PC-9 (cell line): ENCODE data around the gene CDC42BPA.

Experiments used
- CTCF ChIP-seq: fragments of 200-600 bp; sonication (generic); conservative IDR thresholded peaks from 2 replicates; pipeline ENCODE4 v1.6.1; 2017; ENCODE audit warnings: mixed run types, antibody characterized with exemption, mild to moderate bottlenecking, moderate library complexity
- EZH2 ChIP-seq: fragments of 200-600 bp; sonication (generic); IDR thresholded peaks from 2 replicates; pipeline ENCODE4 v1.8.0; 2017; ENCODE audit warnings: antibody characterized with exemption, low read depth

DNA sequence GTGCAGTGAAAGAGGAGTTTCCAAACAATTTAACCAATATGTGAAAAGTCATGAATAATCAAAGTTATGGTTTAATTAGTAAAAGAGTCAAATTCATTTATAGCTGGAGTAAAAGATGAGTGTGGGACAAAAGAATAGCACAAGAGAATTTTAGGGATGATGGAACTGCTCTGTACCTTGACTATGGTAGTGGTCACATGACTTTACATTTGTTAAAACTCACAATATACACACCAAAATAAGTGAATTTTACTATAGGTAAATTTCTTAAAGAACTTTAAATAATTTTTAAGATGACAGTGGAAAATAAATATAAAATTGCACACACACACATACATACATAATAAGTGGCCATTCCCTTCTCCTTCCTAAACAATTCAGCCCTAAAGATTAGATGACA is 13.6 kb downstream of the CDC42BPA start:
- TF ChIP-seq CTCF (no peak), EZH2 (no peak)
